G401 (cell line): ENCODE results near the gene KIF3A. TPM values are rescaled to one million over a fixed set of nuclear protein-coding genes. Genes with fewer than 3 reads are reported as not detected.

ENCODE experiments used
- DNase-seq: peaks from one replicate; pipeline ENCODE4 v3.0.0-alpha.2; 2015; ENCODE audit warnings: low spot score
- in situ Hi-C: cut with HindIII; loops from 2 replicates; pipeline ENCODE4 v1.10.0; 2016; ENCODE audit warnings: low sequenced_read_pairs, mixed read lengths
- total RNA-seq: library from RNA; depleted of rRNA; stranded (reverse); fragments of >200 nt; shearing (Covaris generic); gene quantifications from 2 replicates; pipeline ENCODE4 v1.2.3, GENCODE V29; 2014; rRNA removed

The KIF3A gene
- total RNA-seq, 1 experiment from 2014 or later = 6.4 TPM

GRCh38 chr5:132658381-132659302 lies 78.7 kb downstream of the KIF3A start:
- no peak for DNase-seq
- in situ Hi-C loops = no loop called here

GRCh38 chr5:132657676-132658380 lies 79.5 kb downstream of the KIF3A start, which contains the start of gene IL13:
TSS of gene IL13 (plus strand) at chr5:132658173. CDS start at chr5:132658187, 14 bp downstream.
- DNase-seq = no peak
- in situ Hi-C loops = no loop called here

DNA sequence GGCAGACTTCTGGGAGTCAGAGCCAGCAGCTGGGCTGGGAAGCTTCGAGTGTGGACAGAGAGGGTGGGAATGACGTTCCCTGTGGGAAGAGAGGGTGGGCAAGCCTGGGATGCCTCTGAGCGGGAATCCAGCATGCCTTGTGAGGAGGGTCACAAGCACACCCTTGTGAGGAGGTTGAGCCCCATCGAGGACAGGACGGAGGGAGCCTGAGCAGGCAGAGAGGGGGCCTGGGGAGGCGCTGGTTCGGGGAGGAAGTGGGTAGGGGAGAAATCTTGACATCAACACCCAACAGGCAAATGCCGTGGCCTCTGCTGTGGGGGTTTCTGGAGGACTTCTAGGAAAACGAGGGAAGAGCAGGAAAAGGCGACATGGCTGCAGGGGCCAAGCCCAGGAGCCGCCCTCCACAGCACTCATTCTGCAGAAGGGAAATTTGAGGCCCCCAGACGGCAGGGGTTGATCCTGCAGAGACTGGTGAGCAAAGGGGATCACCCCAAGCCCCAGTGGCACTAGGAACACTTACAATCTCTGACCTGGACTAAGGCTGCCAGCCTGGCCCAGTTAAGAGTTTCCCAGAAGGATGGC lies 80.5 kb downstream of the KIF3A start:
- no peak for DNase-seq
- in situ Hi-C loops = no loop called here

- in situ Hi-C loops = no loop called here
- DNase-seq = peak; percentile 38
Measured at GRCh38 chr5:132655821-132656773, 81.2 kb downstream of the KIF3A start.

DNA sequence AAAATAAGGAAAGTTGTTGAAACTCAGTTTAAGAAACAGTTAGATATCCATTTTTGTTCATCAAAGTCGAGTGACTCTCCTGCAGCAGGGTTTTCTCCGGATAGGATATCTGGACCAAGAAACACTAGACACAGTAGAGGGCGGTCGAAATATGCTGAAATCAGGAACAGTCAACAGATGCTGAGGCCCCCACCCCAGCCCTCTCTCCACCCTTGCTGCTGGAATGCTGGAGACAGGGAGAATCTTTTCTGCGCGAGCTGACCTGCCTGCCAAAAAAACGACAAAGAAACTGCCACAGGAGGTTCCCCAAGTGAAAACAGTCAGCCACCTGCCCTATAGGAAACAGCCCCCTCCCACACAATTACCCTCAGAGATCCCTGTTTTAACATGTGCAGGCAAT lies 83.6 kb downstream of the KIF3A start:
- DNase-seq = no peak
- in situ Hi-C loops = no loop called here

- in situ Hi-C loops = no loop called here
- no peak for DNase-seq
Measured at GRCh38 chr5:132651838-132652469, 85.4 kb downstream of the KIF3A start.

GRCh38 chr5:132648355-132648754 lies 89.0 kb downstream of the KIF3A start:
- no peak for DNase-seq
- in situ Hi-C loops = no loop called here

DNA sequence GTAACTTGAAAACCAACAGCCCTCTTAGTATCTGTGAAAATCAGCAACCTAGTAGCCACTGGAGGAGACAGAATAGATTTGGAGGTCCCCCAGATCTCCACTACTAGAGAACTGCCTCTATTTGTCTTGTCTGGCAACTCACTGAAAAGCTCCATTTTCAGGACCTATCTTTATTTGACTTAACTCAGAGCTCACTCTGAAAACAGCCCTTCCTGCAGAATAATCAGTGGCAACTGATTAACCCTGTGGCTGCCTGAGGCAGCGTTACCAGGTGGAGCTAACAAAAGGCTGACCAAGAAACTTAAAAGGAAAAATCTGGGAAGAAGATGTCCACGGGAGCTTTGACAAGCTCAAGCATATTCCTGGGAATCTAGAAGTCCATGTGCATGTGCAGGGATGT lies 89.9 kb downstream of the KIF3A start:
- in situ Hi-C loops = no loop called here
- no peak for DNase-seq

DNA sequence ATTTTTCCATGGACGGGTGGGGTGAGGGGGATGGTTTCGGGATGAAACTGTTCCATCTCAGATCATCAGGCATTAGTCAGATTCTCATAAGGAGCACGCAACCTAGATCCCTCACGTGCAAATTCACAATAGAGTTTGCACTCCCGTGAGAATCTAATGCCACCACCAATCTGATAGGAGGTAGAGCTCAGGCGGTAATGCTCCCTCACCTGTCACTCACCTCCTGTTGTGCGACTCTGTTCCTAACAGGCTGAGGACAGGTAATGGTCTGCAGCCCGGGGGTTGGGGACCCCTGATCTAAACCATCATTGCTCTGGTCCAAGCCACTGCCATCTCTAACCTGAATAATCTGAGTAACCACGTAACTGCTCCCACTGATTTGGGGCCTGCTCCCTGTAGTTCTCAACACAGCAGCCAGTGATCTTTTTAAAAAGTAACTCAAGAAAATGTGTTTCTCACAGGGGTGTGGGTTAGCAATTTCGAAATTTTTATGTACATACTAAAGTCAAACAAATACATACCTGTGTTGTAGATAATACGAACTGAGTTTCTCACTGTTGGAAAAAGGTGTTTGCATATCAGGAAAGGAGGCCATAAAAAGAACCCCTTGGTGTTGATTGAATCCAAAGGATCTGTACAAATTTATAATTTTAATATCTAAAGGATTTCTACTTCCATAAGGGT lies 90.6 kb downstream of the KIF3A start:
- in situ Hi-C loops = no loop called here
- no peak for DNase-seq

DNA sequence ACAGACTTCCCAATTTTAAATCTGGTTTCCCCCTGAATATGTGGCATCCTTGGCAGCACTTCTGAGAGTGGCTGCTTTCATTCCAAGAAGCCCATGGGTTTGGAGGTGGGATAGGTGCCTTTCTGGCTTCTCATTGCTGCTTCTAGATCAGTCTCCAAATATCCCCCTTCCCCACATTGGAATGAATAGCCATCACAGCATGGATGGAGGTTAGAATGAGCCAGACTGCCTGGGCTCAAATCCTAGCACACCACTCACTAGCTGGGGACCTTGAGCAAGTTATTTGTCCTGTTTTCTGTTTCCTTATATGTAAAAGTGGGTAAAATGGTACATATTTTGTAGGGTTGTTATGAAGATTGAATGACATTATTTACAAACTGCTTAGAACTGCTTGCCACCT lies 93.2 kb downstream of the KIF3A start:
- no peak for DNase-seq
- in situ Hi-C loops = no loop called here

Other genes starting within 250 kb of the KIF3A start
- 9.2 and 13.4 TPM in 2 replicates for gene IRF1, start 246.8 kb downstream of the KIF3A start, total RNA-seq
- gene IL5, start 194.0 kb downstream of the KIF3A start, total RNA-seq = not detected in 2 replicates
- 11.4 and 39.4 TPM in 2 replicates for gene RAD50, start 180.6 kb downstream of the KIF3A start, total RNA-seq
- not detected in 2 replicates for gene IL13, start 79.4 kb downstream of the KIF3A start, total RNA-seq
- gene IL4, start 63.6 kb downstream of the KIF3A start, total RNA-seq = not detected in 2 replicates
- 0.07 TPM in 1 of 2 replicates, not detected in the other for gene CCNI2, start 9.9 kb upstream of the KIF3A start, total RNA-seq
- 33.3 and 47.8 TPM in 2 replicates for gene SEPTIN8, start 39.7 kb upstream of the KIF3A start, total RNA-seq
- gene SOWAHA, start 75.8 kb upstream of the KIF3A start, total RNA-seq = 0.78 and 1.1 TPM in 2 replicates
- 3.1 and 5.9 TPM in 2 replicates for gene SHROOM1, start 93.1 kb upstream of the KIF3A start, total RNA-seq
- 0.12 and 1.3 TPM in 2 replicates for gene GDF9, start 128.9 kb upstream of the KIF3A start, total RNA-seq
- gene UQCRQ, start 129.1 kb upstream of the KIF3A start, total RNA-seq = 108 and 215 TPM in 2 replicates
- gene LEAP2, start 136.1 kb upstream of the KIF3A start, total RNA-seq = not detected in 2 replicates
- 19.5 and 21.3 TPM in 2 replicates for gene AFF4, start 226.1 kb upstream of the KIF3A start, total RNA-seq